OCI-LY3 (cell line): Measurements from ENCODE around the gene ASB7.

Experiments used
- H2AFZ ChIP-seq: fragments of 200-600, 300-600 bp; shearing (Covaris generic); 2 replicates; pipeline ENCODE4 v1.6.0; 2014; ENCODE audit warnings: antibody characterized with exemption, low read depth, low read length
- H3K27ac ChIP-seq: fragments of 200-600, 300-600 bp; sonication (generic); 2 replicates; pipeline ENCODE4 v1.5.1; 2014; ENCODE audit warnings: mild to moderate bottlenecking, low read length, moderate library complexity, mixed read lengths
- H3K27me3 ChIP-seq: fragments of 200-600, 300-600 bp; sonication (generic); 2 replicates; pipeline ENCODE4 v1.6.1; 2014; ENCODE audit warnings: low read depth, low read length, mixed read lengths
- H3K36me3 ChIP-seq: fragments of 200-600, 300-600 bp; sonication (generic); replicated peaks from 2 replicates; pipeline ENCODE3; 2014; ENCODE audit warnings: low read depth, low read length, mixed read lengths
- H3K4me1 ChIP-seq: fragments of 300-600, 200-600 bp; sonication (generic); 2 replicates; pipeline ENCODE4 v1.6.1; 2014; ENCODE audit warnings: low read length, mixed read lengths
- H3K4me2 ChIP-seq: fragments of 200-600, 300-600 bp; sonication (generic); 2 replicates; pipeline ENCODE4 v1.6.1; 2014; ENCODE audit warnings: low read length, mixed read lengths
- H3K4me3 ChIP-seq: fragments of 300-600, 200-600 bp; sonication (generic); 2 replicates; pipeline ENCODE4 v1.5.1; 2014; ENCODE audit warnings: antibody characterized with exemption, mild to moderate bottlenecking, low read length, moderate library complexity
- H3K79me2 ChIP-seq: fragments of 300-600, 200-600 bp; shearing (Covaris generic); 2 replicates; pipeline ENCODE4 v1.6.1; 2014; ENCODE audit warnings: mild to moderate bottlenecking, low read length, mixed read lengths
- H3K9ac ChIP-seq: fragments of 300-600, 200-600 bp; shearing (Covaris generic); 2 replicates; pipeline ENCODE4 v1.6.0; 2014; ENCODE audit warnings: mild to moderate bottlenecking, low read length, moderate library complexity
- H3K9me3 ChIP-seq: fragments of 200-600, 300-600 bp; shearing (Covaris generic); 2 replicates; pipeline ENCODE4 v1.6.1; 2014; ENCODE audit warnings: low read length, mixed read lengths; ENCODE audit not compliant: insufficient read depth
- H4K20me1 ChIP-seq: fragments of 200-600, 300-600 bp; sonication (generic); 2 replicates; pipeline ENCODE4 v1.6.1; 2016; ENCODE audit warnings: low read length, mixed read lengths; ENCODE audit not compliant: insufficient read depth
- CTCF ChIP-seq: fragments of 200-600, 300-600 bp; sonication (generic); IDR thresholded peaks from 2 replicates; pipeline ENCODE4 v1.5.1; 2014; ENCODE audit warnings: antibody characterized with exemption, low read length, low read depth
- EZH2phosphoT487 ChIP-seq: fragments of 200-600 bp; shearing (Covaris generic); IDR thresholded peaks from 2 replicates; pipeline ENCODE4 v1.6.1; 2018; ENCODE audit warnings: antibody characterized with exemption, mixed run types, low read depth

Gene ASB7

GRCh38 chr15:100591835-100592234, 10.6 kb upstream of the ASB7 start:
- Histone ChIP-seq H3K4me3 (no peak overlapping the region), H3K9ac (no peak overlapping the region), H2AFZ (no peak overlapping the region), H3K4me2 (no peak overlapping the region), H3K36me3 (peaks cover 58% of the 10 kb centered on the region), H3K79me2 (peaks cover 61% of the 10 kb centered on the region), H3K4me1 (no peaks in the 10 kb centered on the region), H3K9me3 (peaks cover 33% of the 10 kb centered on the region), H4K20me1 (no peaks in the 10 kb centered on the region), H3K27me3 (no peaks in the 10 kb centered on the region), H3K27ac (no peak overlapping the region)
- no peak for TF ChIP-seq EZH2phosphoT487
- no peak for TF ChIP-seq CTCF

- no peaks in the 10 kb centered on the region for H3K27me3 ChIP-seq
Measured at GRCh38 chr15:100592898-100593297, 9.5 kb upstream of the ASB7 start.

GRCh38 chr15:100593431-100593830, 9.0 kb upstream of the ASB7 start:
- TF ChIP-seq EZH2phosphoT487 (no peak), CTCF (no peak)
- Histone ChIP-seq H3K27ac (no peak overlapping the region), H3K4me1 (no peaks in the 10 kb centered on the region), H3K79me2 (peaks cover 70% of the 10 kb centered on the region), H3K36me3 (peaks cover 44% of the 10 kb centered on the region), H3K4me2 (no peak overlapping the region), H3K9me3 (peaks cover 20% of the 10 kb centered on the region; the same call in 1 of the 2 replicates), H3K9ac (no peak overlapping the region), H3K27me3 (no peaks in the 10 kb centered on the region), H4K20me1 (no peaks in the 10 kb centered on the region), H3K4me3 (no peak overlapping the region), H2AFZ (no peak overlapping the region)

More at GRCh38 chr15:100592898-100593297, 9.5 kb upstream of the ASB7 start:
- no peak overlapping the region for H3K27ac ChIP-seq
- no peak overlapping the region for H2AFZ ChIP-seq
- H3K9ac ChIP-seq = no peak overlapping the region
- H3K4me3 ChIP-seq = no peak overlapping the region
- peaks cover 69% of the 10 kb centered on the region for H3K79me2 ChIP-seq
- no peak overlapping the region for H3K4me2 ChIP-seq
- no peaks in the 10 kb centered on the region for H3K4me1 ChIP-seq
- no peaks in the 10 kb centered on the region for H4K20me1 ChIP-seq
- TF ChIP-seq CTCF = no peak
- no peak for TF ChIP-seq EZH2phosphoT487
- H3K9me3 ChIP-seq = peaks cover 25% of the 10 kb centered on the region; the same call in 1 of the 2 replicates
- H3K36me3 ChIP-seq = peaks cover 49% of the 10 kb centered on the region

DNA sequence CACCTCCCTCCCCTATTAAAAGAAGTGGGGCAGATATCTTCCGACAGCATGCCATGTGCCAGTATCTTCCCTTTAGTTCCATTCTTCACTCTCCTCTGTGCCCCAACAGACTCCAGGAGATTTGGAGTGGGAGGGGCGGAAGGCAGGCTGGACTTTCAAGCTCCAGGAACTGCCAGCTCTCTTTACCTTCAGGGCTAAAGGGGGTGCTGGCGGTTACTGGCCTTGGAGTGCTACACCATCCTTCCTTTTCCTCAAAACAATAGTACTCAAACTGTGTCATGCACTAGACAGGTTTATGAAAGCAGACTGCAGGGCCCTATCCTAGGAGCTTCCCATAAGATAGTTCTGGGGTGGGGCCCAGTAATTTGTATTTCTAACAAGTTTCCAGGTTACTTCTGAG, 6.4 kb upstream of the ASB7 start:
- Histone ChIP-seq H4K20me1 (no peaks in the 10 kb centered on the region), H3K9ac (no peak overlapping the region), H3K27ac (no peak overlapping the region), H3K4me2 (no peak overlapping the region), H3K9me3 (no peaks in the 10 kb centered on the region), H3K27me3 (no peaks in the 10 kb centered on the region), H3K4me1 (peaks cover 5% of the 10 kb centered on the region), H3K36me3 (peaks cover 31% of the 10 kb centered on the region), H2AFZ (no peak overlapping the region), H3K79me2 (peaks cover 91% of the 10 kb centered on the region), H3K4me3 (no peak overlapping the region)
- no peak for TF ChIP-seq EZH2phosphoT487
- no peak for TF ChIP-seq CTCF
